ENCODE results near the gene TMEM18. TPM values are rescaled to one million over a fixed set of nuclear protein-coding genes. Genes with fewer than 3 reads are reported as not detected.

Gene TMEM18
- total and polyA plus RNA-seq, 9 of the 15 experiments (the other 6 are each of a cell fraction or from before 2014, with no cell fraction given): 12.8 to 55.9 (median 21.8) TPM

DNA sequence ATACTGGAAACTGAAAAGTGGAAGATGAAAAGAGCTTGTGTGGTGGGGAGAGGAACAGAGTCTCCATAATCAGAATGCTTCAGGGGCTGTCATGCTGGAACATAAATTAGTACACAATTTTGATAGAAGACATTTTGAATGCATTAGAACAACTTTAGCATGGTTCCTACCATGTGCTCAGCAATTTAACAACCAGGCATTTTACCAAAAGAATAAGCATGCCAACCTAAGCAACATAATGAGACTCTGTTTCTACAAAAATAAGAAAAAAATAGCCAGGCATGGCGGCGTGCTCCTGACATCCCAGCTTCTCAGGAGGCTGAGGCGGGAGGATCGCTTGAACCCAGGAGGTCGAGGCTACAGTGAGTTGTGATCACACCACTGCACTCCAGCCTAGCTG is 40.5 kb upstream of the TMEM18 start:
- Histone ChIP-seq H2AFZ (ENCODE audit: low read depth, low read length) (no peak overlapping the region), H3K79me2 (ENCODE audit: control insufficient read depth, insufficient read depth, low read length) (no peaks in the 10 kb centered on the region), H3K27ac (ENCODE audit: extremely low read depth, low read depth, low read length) (no peak overlapping the region), H3K27me3 (ENCODE audit: control insufficient read depth in 2 of 2, insufficient read depth in 2 of 2, low read length in 2 of 2) (peaks cover 0 to 34% of the 10 kb centered on the region in 2 experiments; a peak in 4 of 5 replicates), H3K9me3 (replicated peaks; ENCODE audit: control insufficient read depth, insufficient read depth, low read depth, low read length) (no peaks in the 10 kb centered on the region), H3K4me3 (no peak overlapping the region), H4K20me1 (replicated peaks; ENCODE audit: control insufficient read depth, insufficient read depth, low read length) (no peaks in the 10 kb centered on the region), H3K36me3 (ENCODE audit: control insufficient read depth, insufficient read depth, low read length) (no peaks in the 10 kb centered on the region), H3K4me1 (replicated peaks in 1 of 2; ENCODE audit: control insufficient read depth in 2 of 2, insufficient read depth in 2 of 2, low read length in 2 of 2) (no peaks in the 10 kb centered on the region), H3K9ac (ENCODE audit: insufficient read depth in 1 of 2, low read depth in 2 of 2, low read length in 2 of 2) (no peak overlapping the region), H3K4me2 (ENCODE audit: insufficient read depth, low read length) (no peak overlapping the region), H3K9me1 (ENCODE audit: control insufficient read depth, insufficient read depth, low read length) (no peaks in the 10 kb centered on the region)
- FAIRE-seq (no peak), DNase-seq (ENCODE audit: extremely low read depth in 1 of 4, low spot score in 3 of 4) (no peak), ATAC-seq (no peak)
- POLR2A ChIA-PET: interaction anchor here (0.6 kb wide), 1 partner anchor 8 kb away, joined by 3 read pairs; no protein-coding TSS in a partner anchor
- WGBS (ENCODE audit: insufficient coverage, low coverage, missing lambda C conversion rate): 0% methylated on average over 5 of the region's 5 CpGs
- CTCF ChIA-PET (ENCODE audit: low intra/inter-chr PET ratio): interaction anchor here (0.6 kb wide), 1 partner anchor 106 kb away, joined by 3 read pairs; no protein-coding TSS in a partner anchor
- no TSS peak for BruUV-seq (replicated peaks)
- intact Hi-C loops (cut with micrococcal nuclease) (loop anchor here (5.0 to 10.0 kb wide), 2 partner anchors 107 to 180 kb away; no protein-coding TSS in a partner anchor), in situ Hi-C loops (cut with MboI) (loop anchor here (25.0 kb wide), 1 partner anchor 820 kb away; no protein-coding TSS in a partner anchor)
- TF ChIP-seq, protein P1, sequence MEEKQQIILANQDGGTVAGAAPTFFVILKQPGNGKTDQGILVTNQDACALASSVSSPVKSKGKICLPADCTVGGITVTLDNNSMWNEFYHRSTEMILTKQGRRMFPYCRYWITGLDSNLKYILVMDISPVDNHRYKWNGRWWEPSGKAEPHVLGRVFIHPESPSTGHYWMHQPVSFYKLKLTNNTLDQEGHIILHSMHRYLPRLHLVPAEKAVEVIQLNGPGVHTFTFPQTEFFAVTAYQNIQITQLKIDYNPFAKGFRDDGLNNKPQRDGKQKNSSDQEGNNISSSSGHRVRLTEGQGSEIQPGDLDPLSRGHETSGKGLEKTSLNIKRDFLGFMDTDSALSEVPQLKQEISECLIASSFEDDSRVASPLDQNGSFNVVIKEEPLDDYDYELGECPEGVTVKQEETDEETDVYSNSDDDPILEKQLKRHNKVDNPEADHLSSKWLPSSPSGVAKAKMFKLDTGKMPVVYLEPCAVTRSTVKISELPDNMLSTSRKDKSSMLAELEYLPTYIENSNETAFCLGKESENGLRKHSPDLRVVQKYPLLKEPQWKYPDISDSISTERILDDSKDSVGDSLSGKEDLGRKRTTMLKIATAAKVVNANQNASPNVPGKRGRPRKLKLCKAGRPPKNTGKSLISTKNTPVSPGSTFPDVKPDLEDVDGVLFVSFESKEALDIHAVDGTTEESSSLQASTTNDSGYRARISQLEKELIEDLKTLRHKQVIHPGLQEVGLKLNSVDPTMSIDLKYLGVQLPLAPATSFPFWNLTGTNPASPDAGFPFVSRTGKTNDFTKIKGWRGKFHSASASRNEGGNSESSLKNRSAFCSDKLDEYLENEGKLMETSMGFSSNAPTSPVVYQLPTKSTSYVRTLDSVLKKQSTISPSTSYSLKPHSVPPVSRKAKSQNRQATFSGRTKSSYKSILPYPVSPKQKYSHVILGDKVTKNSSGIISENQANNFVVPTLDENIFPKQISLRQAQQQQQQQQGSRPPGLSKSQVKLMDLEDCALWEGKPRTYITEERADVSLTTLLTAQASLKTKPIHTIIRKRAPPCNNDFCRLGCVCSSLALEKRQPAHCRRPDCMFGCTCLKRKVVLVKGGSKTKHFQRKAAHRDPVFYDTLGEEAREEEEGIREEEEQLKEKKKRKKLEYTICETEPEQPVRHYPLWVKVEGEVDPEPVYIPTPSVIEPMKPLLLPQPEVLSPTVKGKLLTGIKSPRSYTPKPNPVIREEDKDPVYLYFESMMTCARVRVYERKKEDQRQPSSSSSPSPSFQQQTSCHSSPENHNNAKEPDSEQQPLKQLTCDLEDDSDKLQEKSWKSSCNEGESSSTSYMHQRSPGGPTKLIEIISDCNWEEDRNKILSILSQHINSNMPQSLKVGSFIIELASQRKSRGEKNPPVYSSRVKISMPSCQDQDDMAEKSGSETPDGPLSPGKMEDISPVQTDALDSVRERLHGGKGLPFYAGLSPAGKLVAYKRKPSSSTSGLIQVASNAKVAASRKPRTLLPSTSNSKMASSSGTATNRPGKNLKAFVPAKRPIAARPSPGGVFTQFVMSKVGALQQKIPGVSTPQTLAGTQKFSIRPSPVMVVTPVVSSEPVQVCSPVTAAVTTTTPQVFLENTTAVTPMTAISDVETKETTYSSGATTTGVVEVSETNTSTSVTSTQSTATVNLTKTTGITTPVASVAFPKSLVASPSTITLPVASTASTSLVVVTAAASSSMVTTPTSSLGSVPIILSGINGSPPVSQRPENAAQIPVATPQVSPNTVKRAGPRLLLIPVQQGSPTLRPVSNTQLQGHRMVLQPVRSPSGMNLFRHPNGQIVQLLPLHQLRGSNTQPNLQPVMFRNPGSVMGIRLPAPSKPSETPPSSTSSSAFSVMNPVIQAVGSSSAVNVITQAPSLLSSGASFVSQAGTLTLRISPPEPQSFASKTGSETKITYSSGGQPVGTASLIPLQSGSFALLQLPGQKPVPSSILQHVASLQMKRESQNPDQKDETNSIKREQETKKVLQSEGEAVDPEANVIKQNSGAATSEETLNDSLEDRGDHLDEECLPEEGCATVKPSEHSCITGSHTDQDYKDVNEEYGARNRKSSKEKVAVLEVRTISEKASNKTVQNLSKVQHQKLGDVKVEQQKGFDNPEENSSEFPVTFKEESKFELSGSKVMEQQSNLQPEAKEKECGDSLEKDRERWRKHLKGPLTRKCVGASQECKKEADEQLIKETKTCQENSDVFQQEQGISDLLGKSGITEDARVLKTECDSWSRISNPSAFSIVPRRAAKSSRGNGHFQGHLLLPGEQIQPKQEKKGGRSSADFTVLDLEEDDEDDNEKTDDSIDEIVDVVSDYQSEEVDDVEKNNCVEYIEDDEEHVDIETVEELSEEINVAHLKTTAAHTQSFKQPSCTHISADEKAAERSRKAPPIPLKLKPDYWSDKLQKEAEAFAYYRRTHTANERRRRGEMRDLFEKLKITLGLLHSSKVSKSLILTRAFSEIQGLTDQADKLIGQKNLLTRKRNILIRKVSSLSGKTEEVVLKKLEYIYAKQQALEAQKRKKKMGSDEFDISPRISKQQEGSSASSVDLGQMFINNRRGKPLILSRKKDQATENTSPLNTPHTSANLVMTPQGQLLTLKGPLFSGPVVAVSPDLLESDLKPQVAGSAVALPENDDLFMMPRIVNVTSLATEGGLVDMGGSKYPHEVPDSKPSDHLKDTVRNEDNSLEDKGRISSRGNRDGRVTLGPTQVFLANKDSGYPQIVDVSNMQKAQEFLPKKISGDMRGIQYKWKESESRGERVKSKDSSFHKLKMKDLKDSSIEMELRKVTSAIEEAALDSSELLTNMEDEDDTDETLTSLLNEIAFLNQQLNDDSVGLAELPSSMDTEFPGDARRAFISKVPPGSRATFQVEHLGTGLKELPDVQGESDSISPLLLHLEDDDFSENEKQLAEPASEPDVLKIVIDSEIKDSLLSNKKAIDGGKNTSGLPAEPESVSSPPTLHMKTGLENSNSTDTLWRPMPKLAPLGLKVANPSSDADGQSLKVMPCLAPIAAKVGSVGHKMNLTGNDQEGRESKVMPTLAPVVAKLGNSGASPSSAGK (IDR thresholded peaks at IDR 0.05): no peak
- TF ChIP-seq GATAD2B (IDR thresholded peaks at IDR 0.05; ENCODE audit: borderline replicate concordance) (no peak), ZNF347 (CRISPR knock-in tag; IDR thresholded peaks at IDR 0.05; ENCODE audit: low read depth) (no peak), GABPB2 (CRISPR knock-in tag; conservative IDR thresholded peaks at IDR 0.05) (no peak), GTF2E2 (tag; IDR thresholded peaks at IDR 0.05) (no peak), ZNF76 (CRISPR knock-in tag; IDR thresholded peaks at IDR 0.05; ENCODE audit: borderline replicate concordance) (no peak), MEF2D (tag; conservative IDR thresholded peaks at IDR 0.05; ENCODE audit: low read depth) (no peak), POLR2G (IDR thresholded peaks at IDR 0.05; ENCODE audit: low read depth, low read length) (no peak), TCF15 (CRISPR knock-in tag; IDR thresholded peaks at IDR 0.05) (no peak)

Data from K562 (cell line).